HG02588 (cell line): ENCODE results near the gene SIRPA.

ENCODE experiments used
- ATAC-seq: cut with Tn5 transposase; IDR thresholded peaks from one replicate; pipeline ENCODE4 v1.9.1; 2021; ENCODE audit warnings: mild to moderate bottlenecking, moderate library complexity; ENCODE audit not compliant: unreplicated experiment

SIRPA gene

GRCh38 chr20:1887321-1887720, 7.9 kb upstream of the SIRPA start:
- no peak for ATAC-seq

GRCh38 chr20:1887756-1888155, 7.5 kb upstream of the SIRPA start:
- ATAC-seq = no peak

- no peak for ATAC-seq
Measured at GRCh38 chr20:1888796-1889463, 6.3 kb upstream of the SIRPA start.

- no peak for ATAC-seq
Measured at GRCh38 chr20:1890469-1891262, 4.5 kb upstream of the SIRPA start.

GRCh38 chr20:1891263-1892118, 3.7 kb upstream of the SIRPA start:
- no peak for ATAC-seq

- no peak for ATAC-seq
Measured at GRCh38 chr20:1892119-1892385, 3.2 kb upstream of the SIRPA start.

- no peak for ATAC-seq
Measured at GRCh38 chr20:1893721-1894470, 1.3 kb upstream of the SIRPA start.

- no peak for ATAC-seq
Measured at GRCh38 chr20:1894471-1894950, 696 bp upstream of the SIRPA start.

- no peak for ATAC-seq
Measured at GRCh38 chr20:1895674-1896483, 672 bp downstream of the SIRPA start.

GRCh38 chr20:1896484-1897258, 1.5 kb downstream of the SIRPA start:
- ATAC-seq = no peak

GRCh38 chr20:1897541-1897940, 2.3 kb downstream of the SIRPA start:
- no peak for ATAC-seq

- ATAC-seq = peak; percentile 53
Measured at GRCh38 chr20:1897965-1898464, 2.8 kb downstream of the SIRPA start.

- ATAC-seq = no peak
Measured at GRCh38 chr20:1898482-1899240, 3.5 kb downstream of the SIRPA start.

- no peak for ATAC-seq
Measured at GRCh38 chr20:1899241-1899525, 4.0 kb downstream of the SIRPA start.

GRCh38 chr20:1900321-1900801, 5.2 kb downstream of the SIRPA start:
- ATAC-seq = no peak

GRCh38 chr20:1901704-1902103, 6.5 kb downstream of the SIRPA start:
- no peak for ATAC-seq

GRCh38 chr20:1902188-1902587, 7.0 kb downstream of the SIRPA start:
- ATAC-seq = no peak

GRCh38 chr20:1904135-1904534, 8.9 kb downstream of the SIRPA start:
- ATAC-seq = no peak

- ATAC-seq = no peak
Measured at GRCh38 chr20:1905009-1905408, 9.8 kb downstream of the SIRPA start.
